Kidney glomerular epithelial cell (primary cell): ENCODE data around the gene SART1.

Experiments used
- DNase-seq: peaks from one replicate; lab custom pipeline; 2025; lab: John Stamatoyannopoulos, UW

Gene SART1, protein sequence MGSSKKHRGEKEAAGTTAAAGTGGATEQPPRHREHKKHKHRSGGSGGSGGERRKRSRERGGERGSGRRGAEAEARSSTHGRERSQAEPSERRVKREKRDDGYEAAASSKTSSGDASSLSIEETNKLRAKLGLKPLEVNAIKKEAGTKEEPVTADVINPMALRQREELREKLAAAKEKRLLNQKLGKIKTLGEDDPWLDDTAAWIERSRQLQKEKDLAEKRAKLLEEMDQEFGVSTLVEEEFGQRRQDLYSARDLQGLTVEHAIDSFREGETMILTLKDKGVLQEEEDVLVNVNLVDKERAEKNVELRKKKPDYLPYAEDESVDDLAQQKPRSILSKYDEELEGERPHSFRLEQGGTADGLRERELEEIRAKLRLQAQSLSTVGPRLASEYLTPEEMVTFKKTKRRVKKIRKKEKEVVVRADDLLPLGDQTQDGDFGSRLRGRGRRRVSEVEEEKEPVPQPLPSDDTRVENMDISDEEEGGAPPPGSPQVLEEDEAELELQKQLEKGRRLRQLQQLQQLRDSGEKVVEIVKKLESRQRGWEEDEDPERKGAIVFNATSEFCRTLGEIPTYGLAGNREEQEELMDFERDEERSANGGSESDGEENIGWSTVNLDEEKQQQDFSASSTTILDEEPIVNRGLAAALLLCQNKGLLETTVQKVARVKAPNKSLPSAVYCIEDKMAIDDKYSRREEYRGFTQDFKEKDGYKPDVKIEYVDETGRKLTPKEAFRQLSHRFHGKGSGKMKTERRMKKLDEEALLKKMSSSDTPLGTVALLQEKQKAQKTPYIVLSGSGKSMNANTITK

DNA sequence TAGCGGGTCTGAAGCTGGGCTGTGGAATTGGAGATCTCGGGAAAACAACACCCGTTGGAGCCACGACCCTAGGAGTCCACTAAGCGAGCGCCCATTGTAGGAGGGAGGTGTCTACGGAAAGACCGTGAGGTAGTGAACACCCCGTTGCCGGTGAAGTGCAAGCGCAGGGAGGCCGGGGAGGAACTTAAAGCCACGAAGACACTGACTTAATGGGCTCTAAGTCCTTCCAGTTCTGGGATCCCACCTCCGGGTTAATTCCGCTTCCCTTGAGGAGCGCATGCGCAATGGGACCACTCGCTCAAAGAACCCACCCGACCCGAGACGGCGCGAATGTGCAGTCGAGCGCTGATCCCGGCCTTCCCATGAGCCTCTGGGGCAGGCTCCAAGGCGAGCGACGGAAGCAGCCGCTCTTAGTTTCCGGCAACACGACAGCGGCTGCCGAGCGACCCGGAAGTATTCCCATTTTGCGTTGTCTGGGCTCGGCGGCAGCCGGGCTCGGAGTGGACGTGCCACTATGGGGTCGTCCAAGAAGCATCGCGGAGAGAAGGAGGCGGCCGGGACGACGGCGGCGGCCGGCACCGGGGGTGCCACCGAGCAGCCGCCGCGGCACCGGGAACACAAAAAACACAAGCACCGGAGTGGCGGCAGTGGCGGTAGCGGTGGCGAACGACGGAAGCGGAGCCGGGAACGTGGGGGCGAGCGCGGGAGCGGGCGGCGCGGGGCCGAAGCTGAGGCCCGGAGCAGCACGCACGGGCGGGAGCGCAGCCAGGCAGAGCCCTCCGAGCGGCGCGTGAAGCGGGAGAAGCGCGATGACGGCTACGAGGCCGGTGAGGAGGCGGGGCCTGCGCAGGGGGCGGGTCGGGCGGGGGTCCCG, at the start of gene SART1:
TSS of gene SART1 (plus strand) at position 468 of the 874 bp plus-strand sequence. CDS start at position 515, 47 bp downstream.
- DNase-seq = peak; percentile 96

DNA sequence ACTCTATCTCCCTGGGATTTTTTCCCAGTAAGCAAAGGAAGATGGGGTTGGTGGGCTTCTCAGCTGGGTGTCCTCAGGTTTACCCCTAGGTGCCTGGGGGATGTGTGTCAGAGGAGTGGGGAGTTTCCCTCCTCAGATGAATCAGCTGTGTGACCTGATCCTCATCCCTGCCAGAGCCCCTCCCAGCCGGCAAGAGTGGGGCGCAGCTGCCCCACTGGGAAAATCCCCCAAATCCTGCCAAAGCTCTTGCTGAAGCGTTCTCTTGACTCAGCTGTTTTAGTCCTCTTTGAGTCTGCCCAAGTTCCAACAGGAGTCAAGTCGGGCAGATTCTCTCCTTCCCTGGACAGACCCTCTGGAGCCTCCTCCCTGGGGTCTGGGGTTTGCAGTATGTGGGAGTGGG, 48.7 kb upstream of the SART1 start:
- no peak for DNase-seq

GRCh38 chr11:65915101-65915820, 46.3 kb upstream of the SART1 start:
- no peak for DNase-seq

DNA sequence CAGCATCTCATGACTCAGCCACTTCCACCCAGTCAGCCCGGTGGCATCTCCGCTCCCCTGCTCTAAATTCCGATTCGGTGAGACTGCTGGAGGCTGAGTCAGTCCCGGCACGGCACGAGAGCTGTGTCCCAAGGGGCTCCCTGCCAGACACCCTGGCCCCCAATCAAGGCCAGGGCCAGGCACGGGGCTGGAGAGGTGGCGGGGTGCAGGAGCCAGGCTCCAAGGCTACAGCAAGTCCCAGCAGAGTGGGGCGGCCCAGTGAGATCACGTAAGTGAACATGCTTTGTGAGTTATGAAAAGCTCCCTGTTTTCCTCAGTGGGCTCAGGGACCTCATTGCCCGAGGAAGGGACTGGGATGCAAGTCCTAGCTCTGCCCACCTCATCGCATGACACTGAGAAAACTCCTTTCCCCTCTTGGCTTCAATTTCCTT, 45.7 kb upstream of the SART1 start:
- DNase-seq = peak; percentile 95

DNA sequence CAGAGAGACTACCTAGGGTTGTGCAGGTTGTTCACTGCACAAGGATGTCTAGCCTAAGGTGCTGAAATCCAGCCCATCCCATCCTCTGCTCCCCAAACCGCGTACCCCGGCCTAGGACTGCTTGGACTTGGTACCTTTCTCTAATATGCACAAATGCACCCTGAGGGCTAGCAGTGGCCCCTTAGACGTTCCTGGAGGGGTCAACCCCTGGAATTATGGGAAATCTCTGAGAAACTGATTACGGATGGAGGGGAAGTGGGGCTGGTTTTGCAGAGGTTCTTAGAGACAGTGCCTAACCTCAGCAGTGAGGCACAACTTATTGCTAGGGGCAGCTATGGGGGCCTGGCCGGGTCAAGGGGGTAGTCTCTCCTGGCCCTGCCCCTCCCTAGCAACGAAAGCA, 45.1 kb upstream of the SART1 start:
- DNase-seq = no peak

DNA sequence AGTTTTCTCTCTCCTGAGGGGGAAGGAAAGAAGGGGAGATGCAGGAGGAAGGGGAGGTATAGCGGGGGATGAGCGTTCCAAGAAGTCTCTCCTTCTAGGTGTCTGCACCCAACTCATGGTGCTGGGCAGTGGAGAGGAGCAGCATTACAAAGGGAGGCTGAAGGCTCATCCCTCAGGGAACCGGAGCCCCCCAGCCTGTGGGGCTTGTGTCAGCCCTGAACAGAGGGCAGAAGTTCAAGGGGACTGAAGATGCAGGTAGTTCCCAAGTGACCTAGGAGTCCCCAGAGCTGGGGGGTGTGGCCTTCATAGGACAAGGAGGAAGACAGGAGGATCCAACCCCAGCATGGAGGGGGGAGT, 44.5 kb upstream of the SART1 start:
- no peak for DNase-seq

DNA sequence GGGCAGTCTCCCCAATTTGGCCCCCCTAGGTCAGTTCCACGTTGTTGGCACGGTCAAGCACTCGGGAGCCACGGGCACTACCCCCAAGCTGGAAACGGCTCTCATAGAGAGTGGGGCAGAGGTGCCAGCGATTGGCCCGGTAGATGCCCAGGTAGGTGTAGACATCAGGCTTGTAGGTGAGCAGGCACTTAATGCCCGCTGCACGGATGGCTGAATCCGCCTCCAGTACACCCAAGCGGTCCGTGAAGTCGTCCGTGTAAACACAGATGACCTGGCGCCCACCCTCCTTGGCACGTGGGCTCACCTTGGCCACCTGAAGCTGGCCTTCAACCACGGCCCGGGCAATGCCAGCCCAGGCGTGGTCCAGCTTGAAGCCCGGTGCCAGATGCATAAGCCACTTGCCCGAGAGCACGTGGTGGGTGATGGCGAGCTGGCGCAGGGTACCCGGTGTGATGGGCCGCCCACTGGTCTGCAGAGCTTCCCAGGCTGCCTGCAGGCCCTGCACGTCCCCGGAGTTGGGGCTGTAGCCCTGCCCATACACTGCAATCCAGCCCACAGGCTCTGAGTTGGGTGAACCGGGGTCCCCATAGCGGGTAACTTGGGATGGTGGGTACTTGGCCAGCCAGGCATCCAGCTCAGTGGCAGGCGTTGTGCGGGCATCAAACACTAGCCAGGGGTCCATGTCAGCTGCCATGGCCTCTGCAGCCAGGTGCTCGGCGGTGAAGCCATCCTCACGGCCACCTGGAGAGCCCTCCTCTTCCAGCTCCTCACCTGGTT, 43.9 kb upstream of the SART1 start:
- no peak for DNase-seq

- DNase-seq = no peak
Measured at GRCh38 chr11:65918211-65919140, 43.1 kb upstream of the SART1 start, which contains the start of gene C11orf68. Gene C11orf68 (minus strand): TSS chr11:65919062. CDS start chr11:65919031, 31 bp downstream.

DNA sequence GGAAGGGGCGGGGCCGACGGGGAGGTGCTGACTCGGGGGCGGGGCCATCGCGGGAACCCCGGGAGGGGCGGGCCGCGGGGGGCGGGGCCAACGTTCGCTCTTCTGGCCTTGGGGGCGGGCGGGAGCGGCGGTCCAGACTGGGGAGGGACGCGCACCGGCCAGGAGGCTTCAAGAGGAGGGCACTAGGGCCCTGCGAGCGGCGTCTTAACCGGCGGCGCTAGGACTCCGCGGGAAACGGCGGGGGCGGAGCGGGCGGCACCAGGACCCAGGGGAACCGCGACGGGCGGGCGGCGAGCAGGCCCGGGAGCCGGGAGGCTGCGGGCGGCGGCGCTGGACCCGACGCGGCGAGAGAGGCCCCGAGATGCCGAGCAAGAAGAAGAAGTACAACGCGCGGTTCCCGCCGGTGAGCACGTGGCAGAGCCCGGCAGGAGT, 42.4 kb upstream of the SART1 start, which contains the start of gene DRAP1:
TSS of gene DRAP1 (plus strand) at position 286 of the 432 bp plus-strand sequence. CDS start at position 362, 76 bp downstream.
- peak; percentile 94 for DNase-seq

DNA sequence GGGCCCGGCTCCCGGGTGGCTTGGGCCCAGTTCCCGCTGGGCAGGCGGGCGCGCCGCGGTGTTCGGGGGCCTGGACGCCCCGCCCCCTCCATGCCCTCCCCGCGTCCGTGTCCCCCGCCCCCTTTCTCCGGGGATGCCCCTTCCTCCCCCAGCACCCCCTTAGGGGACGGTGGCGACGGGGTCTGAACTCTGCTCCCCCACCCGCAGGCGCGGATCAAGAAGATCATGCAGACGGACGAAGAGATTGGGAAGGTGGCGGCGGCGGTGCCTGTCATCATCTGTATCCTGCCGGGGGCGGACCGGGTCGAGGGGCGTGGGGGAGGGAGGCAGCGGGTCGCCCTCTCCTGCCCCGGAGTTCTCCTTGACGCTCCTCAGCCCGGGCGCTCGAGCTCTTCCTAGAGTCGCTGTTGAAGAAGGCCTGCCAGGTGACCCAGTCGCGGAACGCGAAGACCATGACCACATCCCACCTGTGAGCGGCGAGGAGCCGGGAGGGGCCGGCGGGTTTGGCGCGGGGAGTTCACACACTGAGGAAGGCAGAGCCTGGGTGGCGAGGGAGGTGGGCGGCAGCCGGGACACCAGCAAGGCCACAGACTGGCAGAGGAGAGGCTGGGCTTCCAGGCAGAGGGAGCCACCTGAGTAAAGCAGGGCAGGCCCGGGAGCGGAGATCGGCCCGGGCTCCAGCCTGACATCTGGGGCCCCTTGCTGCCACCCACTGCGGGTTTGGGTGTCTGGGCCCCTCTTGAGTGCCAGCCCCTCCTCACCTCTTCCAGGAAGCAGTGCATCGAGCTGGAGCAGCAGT, 41.8 kb upstream of the SART1 start:
- no peak for DNase-seq

- no peak for DNase-seq
Measured at GRCh38 chr11:65920372-65920802, 41.1 kb upstream of the SART1 start.

DNA sequence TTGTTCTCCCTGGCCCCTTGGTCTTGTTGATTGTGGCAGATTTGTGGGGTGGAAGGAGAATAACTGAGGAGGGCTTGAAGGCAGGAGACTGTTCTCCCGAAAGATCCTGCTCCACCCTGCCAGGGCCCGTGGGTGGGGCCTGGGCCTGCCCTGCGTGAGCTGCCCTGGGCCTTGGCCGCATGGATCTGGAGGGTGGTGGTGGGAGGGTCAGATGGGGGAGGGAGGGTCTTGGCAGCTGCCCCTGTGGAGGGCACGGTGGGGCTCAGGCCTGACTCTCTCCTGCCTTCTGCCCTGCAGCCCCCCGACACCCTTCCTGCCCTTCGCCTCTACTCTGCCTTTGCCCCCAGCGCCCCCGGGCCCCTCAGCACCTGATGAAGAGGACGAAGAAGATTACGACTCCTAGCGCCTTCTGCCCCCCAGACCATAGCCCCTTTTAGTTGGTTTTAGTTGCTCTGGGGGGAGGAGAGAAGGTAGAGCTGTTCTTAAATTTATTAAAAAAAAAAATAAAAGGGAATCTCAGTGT, 40.4 kb upstream of the SART1 start:
- no peak for DNase-seq

GRCh38 chr11:65921876-65922275, 39.7 kb upstream of the SART1 start:
- no peak for DNase-seq

GRCh38 chr11:65922565-65922964, 39.0 kb upstream of the SART1 start:
- no peak for DNase-seq

- no peak for DNase-seq
Measured at GRCh38 chr11:65925397-65925796, 36.1 kb upstream of the SART1 start.

DNA sequence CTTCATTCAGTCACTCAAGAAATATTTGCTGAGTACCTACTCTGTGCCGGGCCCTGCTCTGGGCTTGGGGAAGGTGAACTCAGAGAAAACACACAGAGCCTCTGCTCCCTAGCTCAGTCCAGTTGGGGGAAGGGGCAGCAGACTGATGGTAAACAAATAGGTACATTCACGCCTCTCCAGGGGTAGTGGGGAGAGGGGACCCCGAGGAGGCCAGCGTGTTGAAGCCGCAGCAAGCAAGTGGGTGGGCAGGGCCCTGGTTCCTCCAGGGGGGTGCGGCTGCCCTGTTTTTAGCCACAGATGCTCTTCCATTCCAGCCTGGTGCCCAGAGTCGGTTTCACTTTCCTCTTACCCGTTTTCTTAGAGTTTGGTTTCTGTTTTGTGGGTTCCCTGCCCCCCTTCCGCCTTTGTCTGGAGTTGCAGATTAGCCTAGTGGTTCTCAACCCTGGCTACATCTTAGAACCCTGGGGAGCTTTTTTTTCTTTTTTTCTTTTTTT, 33.6 kb upstream of the SART1 start:
- no peak for DNase-seq

DNA sequence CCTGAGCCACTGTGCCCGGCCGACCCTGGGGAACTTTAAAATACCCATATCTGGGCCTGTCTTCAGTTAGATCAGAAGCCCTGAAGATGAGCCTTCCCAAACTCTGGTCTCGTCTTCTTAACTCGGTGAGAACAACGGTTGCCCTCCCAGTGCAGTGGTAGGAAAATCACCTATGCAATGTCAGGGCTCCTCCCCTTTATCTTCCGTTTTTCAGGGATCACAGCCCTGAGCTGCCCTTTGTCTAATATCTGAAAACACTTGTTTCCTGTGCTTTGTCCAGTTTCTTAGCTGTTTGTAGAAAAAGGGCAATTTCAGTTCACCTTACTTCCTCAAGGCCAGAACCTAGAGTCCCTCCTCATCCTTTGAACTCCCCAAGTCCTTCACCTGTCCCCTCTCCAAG, 32.9 kb upstream of the SART1 start:
- DNase-seq = no peak
